OCI-LY7 (cell line): ENCODE measurements around the gene C10orf95.

Experiments
- EZH2phosphoT487 ChIP-seq: fragments of 200-600 bp; sonication (generic); IDR thresholded peaks from 2 replicates; pipeline ENCODE4 v1.6.1; 2018; ENCODE audit warnings: low read depth, borderline replicate concordance, mild to moderate bottlenecking, mixed run types, antibody characterized with exemption, low read length, moderate library complexity, mixed read lengths
- TF ChIP-seq, protein P1 (sequence below): fragments of 200-600 bp; sonication (generic); conservative IDR thresholded peaks from 2 replicates; pipeline ENCODE4 v1.5.1; 2014; ENCODE audit warnings: mild to moderate bottlenecking, antibody characterized with exemption, low read length, moderate library complexity, mixed read lengths

DNA sequence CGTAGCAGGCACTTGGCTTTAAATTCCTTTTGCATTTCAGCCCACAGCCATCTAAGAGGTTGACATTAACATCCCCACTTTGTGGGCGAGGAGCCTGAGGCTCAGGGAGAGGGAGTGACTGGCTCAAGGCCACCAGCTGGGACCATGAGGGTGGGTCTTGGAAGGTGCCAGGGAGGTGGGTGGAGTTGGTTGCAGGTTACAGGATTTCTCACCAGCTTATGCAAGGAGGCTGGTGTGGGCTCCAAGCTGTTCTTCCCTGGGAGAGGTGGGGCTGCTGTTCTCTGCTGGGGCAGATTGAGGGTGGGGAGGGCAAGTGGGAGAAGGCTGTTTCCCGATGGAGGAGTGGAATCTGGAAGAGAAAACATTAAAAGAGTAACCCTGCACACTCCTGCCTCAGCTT, 14.1 kb upstream of the C10orf95 start:
- TF ChIP-seq, protein P1, sequence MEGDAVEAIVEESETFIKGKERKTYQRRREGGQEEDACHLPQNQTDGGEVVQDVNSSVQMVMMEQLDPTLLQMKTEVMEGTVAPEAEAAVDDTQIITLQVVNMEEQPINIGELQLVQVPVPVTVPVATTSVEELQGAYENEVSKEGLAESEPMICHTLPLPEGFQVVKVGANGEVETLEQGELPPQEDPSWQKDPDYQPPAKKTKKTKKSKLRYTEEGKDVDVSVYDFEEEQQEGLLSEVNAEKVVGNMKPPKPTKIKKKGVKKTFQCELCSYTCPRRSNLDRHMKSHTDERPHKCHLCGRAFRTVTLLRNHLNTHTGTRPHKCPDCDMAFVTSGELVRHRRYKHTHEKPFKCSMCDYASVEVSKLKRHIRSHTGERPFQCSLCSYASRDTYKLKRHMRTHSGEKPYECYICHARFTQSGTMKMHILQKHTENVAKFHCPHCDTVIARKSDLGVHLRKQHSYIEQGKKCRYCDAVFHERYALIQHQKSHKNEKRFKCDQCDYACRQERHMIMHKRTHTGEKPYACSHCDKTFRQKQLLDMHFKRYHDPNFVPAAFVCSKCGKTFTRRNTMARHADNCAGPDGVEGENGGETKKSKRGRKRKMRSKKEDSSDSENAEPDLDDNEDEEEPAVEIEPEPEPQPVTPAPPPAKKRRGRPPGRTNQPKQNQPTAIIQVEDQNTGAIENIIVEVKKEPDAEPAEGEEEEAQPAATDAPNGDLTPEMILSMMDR: no peak
- no peak for TF ChIP-seq EZH2phosphoT487
